ENCODE data around the gene PPCDC. TPM values are rescaled to one million over a fixed set of nuclear protein-coding genes. Genes with fewer than 3 reads are reported as not detected.
"Not testable (repeated sequence)": the region's sequence is repeated elsewhere in the genome, so short reads cannot be mapped to it uniquely, and the experiment has no call there.

Gene PPCDC
- total and polyA plus RNA-seq, 2 donors = 12.8 to 13.6 TPM

DNA sequence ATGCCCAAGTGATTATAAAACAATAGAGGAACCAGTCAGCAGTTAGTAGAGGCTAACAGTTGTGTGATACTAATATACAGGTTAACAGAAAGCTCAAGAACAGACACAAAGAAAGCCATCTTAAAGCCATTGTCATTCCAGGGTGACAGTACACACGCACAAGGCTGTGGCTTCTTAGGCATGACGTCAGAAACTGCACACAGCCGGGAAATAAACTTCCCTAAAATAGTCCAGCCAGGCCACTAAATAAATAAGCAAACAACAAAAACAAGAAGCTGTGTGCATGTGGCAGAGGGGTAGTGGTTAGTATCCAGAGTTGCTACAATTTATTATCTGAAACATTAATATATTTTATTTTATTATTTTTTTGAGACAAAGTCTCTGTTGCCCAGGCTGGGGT is 49.8 kb downstream of the PPCDC start:
- H3K27ac ChIP-seq (ENCODE audit: low read depth) = no peak overlapping the region
- no peak for DNase-seq (ENCODE audit: extremely low spot score)
- 79% methylated on average over 3 of the region's 3 CpGs for WGBS

GRCh38 chr15:75076277-75076676 is 52.9 kb downstream of the PPCDC start:
- Histone ChIP-seq H3K4me3 (ENCODE audit: low read depth, low read length) (no peak overlapping the region), H3K36me3 (ENCODE audit: insufficient read depth) (no peaks in the 10 kb centered on the region), H3K4me1 (ENCODE audit: insufficient read depth) (no peaks in the 10 kb centered on the region), H3K27ac (ENCODE audit: low read depth) (no peak overlapping the region)
- no peak for DNase-seq (ENCODE audit: extremely low spot score)
- whole genome bisulfite sequencing = 86% methylated on average over 2 of the region's 2 CpGs

More for the DNA sequence above, 49.8 kb downstream of the PPCDC start:
- no peaks in the 10 kb centered on the region for H3K4me1 ChIP-seq (ENCODE audit: insufficient read depth)
- no peaks in the 10 kb centered on the region for H3K36me3 ChIP-seq (ENCODE audit: insufficient read depth)
- H3K4me3 ChIP-seq (ENCODE audit: low read depth, low read length) = no peak overlapping the region

- 87% methylated on average over 4 of the region's 4 CpGs for WGBS
- not testable (repeated sequence) for H3K4me3 ChIP-seq (ENCODE audit: low read depth, low read length); H3K27ac ChIP-seq (ENCODE audit: low read depth); DNase-seq (ENCODE audit: extremely low spot score); H3K36me3 ChIP-seq (ENCODE audit: insufficient read depth); H3K4me1 ChIP-seq (ENCODE audit: insufficient read depth)
Measured at GRCh38 chr15:75077551-75077961, 54.2 kb downstream of the PPCDC start.

DNA sequence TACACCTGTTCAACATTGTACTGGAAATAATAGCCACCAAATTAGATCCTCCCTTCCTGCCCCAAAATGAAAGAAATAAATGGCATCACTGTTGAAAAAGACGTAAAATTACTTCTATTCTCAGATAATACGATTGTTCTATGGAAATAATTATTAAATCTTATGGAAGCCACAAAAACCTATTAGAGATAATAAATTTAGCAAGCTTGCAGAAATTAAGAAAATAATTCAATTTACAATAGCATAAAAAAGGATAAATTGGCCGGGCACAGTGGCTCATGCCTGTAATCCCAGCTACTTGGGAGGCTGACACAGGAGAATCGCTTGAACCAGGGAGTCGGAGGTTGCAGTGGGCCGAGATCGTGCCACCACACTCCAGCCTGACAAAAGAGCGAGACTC is 57.8 kb downstream of the PPCDC start:
- DNase-seq (ENCODE audit: extremely low spot score) = no peak
- Histone ChIP-seq H3K27ac (ENCODE audit: low read depth) (no peak overlapping the region), H3K36me3 (ENCODE audit: insufficient read depth) (no peaks in the 10 kb centered on the region), H3K4me1 (ENCODE audit: insufficient read depth) (no peaks in the 10 kb centered on the region), H3K4me3 (ENCODE audit: low read depth, low read length) (no peak overlapping the region)
- 93% methylated on average over 8 of the region's 8 CpGs for WGBS

DNA sequence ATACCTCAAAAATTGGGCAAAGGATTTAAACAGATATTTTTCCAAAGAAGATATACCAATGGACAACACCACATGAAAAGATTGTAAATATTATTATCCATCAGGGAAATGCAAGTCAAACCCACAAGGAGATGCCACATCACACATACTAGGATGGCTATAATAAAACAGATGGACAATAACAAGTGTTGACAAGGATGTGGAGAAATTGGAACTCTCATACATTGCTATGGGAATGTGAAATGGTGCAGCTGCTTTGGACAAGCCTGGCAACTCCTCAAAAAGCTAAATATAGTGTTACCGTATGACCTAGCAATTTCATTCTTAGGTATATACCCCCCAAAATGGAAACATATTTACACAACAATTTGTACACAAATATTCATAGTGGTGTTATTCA is 59.3 kb downstream of the PPCDC start:
- Histone ChIP-seq H3K4me3 (ENCODE audit: low read depth, low read length) (no peak overlapping the region), H3K36me3 (ENCODE audit: insufficient read depth) (no peaks in the 10 kb centered on the region), H3K4me1 (ENCODE audit: insufficient read depth) (no peaks in the 10 kb centered on the region), H3K27ac (ENCODE audit: low read depth) (no peak overlapping the region)
- DNase-seq (ENCODE audit: extremely low spot score) = no peak
- WGBS = 40% methylated on average over 1 of the region's 1 CpG

DNA sequence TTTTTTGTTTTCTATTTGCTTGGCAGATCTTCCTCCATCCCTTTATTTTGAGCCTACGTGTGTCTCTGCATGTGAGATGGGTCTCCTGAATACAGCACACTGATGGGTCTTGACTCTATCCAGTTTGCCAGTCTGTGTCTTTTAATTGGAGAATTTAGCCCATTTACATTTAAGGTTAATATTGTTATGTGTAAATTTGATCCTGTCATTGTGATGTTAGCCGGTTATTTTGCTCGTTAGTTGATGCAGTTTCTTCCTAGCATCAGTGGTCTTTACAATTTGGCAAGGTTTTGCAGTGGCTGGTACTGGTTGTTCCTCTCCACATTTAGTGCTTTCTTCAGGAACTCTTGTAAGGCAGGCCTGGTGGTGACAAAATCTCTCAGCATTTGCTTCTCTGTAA is 62.3 kb downstream of the PPCDC start:
- H3K27ac ChIP-seq (ENCODE audit: low read depth); H3K36me3 ChIP-seq (ENCODE audit: insufficient read depth); DNase-seq (ENCODE audit: extremely low spot score); H3K4me3 ChIP-seq (ENCODE audit: low read depth, low read length); H3K4me1 ChIP-seq (ENCODE audit: insufficient read depth): not testable (repeated sequence)
- WGBS = 94% methylated on average over 3 of the region's 3 CpGs

DNA sequence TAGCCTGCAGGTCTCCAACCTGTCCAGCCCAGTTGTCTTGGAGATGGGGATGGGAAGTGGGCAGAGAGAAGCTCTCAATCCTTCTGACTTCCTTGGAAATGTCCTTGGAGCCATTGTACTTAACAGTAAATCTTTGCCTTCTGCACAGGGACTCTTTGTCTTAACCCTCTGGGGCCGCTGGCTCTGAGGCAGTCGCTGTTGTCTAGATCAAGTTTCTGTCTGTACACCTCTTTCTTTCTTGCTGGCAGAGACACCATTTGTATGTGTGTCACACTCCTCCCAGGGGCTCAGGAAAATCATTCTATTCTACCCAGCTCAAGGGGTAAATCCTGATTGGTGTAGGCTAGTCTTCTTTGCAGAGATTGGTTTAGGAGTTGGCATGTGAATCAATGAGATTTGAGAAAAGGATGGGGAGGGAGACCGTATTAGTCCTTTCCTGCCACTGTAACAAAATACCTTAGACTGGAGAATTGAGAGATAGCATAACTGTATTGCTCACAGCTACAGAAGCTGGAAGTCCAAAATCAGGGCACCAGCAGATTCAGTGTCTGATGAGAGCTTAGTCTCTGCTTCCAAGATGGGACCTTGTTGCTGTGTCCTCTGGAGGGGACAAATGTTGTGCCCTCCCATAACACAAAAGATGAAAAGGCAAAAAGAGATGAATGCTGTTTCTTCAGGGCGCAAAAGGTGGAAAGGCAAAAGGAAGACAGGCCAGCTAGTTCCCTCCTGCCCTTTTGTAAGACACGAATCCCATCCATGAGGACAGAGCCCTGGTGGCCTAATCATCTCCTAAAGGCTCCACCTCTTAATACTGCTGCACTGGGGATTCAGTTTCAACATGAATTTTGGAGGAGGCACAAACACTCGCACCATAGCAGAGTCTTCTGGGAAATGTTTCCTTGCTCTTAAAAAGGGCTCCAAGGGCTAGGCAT is 66.3 kb downstream of the PPCDC start:
- WGBS = 82% methylated on average over 6 of the region's 6 CpGs
- Histone ChIP-seq H3K36me3 (ENCODE audit: insufficient read depth) (no peaks in the 10 kb centered on the region), H3K4me1 (ENCODE audit: insufficient read depth) (no peaks in the 10 kb centered on the region), H3K27ac (ENCODE audit: low read depth) (no peak overlapping the region), H3K4me3 (ENCODE audit: low read depth, low read length) (no peak overlapping the region)
- DNase-seq (ENCODE audit: extremely low spot score) = no peak

GRCh38 chr15:75090388-75090734 is 67.0 kb downstream of the PPCDC start:
- no peaks in the 10 kb centered on the region for H3K36me3 ChIP-seq (ENCODE audit: insufficient read depth)
- no peak for DNase-seq (ENCODE audit: extremely low spot score)
- no peak overlapping the region for H3K4me3 ChIP-seq (ENCODE audit: low read depth, low read length)
- H3K4me1 ChIP-seq (ENCODE audit: insufficient read depth) = no peaks in the 10 kb centered on the region
- H3K27ac ChIP-seq (ENCODE audit: low read depth) = no peak overlapping the region
- WGBS = 67% methylated on average over 7 of the region's 7 CpGs

GRCh38 chr15:75091814-75092213 is 68.4 kb downstream of the PPCDC start:
- H3K4me1 ChIP-seq (ENCODE audit: insufficient read depth) = no peaks in the 10 kb centered on the region
- H3K36me3 ChIP-seq (ENCODE audit: insufficient read depth) = no peaks in the 10 kb centered on the region
- H3K27ac ChIP-seq (ENCODE audit: low read depth) = no peak overlapping the region
- H3K4me3 ChIP-seq (ENCODE audit: low read depth, low read length) = no peak overlapping the region
- DNase-seq (ENCODE audit: extremely low spot score) = no peak

DNA sequence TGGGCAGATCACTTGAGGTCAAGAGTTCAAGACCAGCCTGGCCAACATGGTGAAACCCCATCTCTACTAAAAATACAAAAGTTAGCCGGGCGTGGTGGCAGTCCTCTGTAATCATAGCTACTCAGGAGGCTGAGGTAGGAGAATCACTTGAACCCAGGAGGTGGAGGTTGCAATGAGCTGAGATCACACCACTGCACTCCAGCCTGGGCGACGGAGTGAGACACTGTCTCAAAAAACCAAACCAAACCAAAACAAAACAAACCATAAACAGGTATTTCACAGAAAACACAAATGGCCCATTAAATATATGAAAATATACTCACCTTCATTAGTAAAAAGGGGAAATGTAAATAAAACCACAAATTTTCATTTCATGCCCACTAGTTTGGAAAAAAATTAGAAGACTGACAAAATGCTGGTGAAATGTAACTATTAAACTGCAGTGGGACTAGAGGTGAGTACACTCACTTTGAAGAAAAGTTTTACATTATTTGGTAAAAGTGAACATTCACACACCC is 71.6 kb downstream of the PPCDC start:
- 96% methylated on average over 4 of the region's 4 CpGs for WGBS
- DNase-seq (ENCODE audit: extremely low spot score); H3K4me3 ChIP-seq (ENCODE audit: low read depth, low read length); H3K36me3 ChIP-seq (ENCODE audit: insufficient read depth); H3K27ac ChIP-seq (ENCODE audit: low read depth); H3K4me1 ChIP-seq (ENCODE audit: insufficient read depth): not testable (repeated sequence)

- H3K36me3 ChIP-seq (ENCODE audit: insufficient read depth) = no peaks in the 10 kb centered on the region
- WGBS = 72% methylated on average over 4 of the region's 4 CpGs
- H3K4me1 ChIP-seq (ENCODE audit: insufficient read depth) = no peaks in the 10 kb centered on the region
- H3K4me3 ChIP-seq (ENCODE audit: low read depth, low read length) = no peak overlapping the region
- H3K27ac ChIP-seq (ENCODE audit: low read depth) = no peak overlapping the region
- DNase-seq (ENCODE audit: extremely low spot score) = no peak
Measured at GRCh38 chr15:75095594-75095993, 72.2 kb downstream of the PPCDC start.

- no peaks in the 10 kb centered on the region for H3K4me1 ChIP-seq (ENCODE audit: insufficient read depth)
- H3K36me3 ChIP-seq (ENCODE audit: insufficient read depth) = no peaks in the 10 kb centered on the region
- H3K27ac ChIP-seq (ENCODE audit: low read depth) = no peak overlapping the region
- DNase-seq (ENCODE audit: extremely low spot score) = no peak
- H3K4me3 ChIP-seq (ENCODE audit: low read depth, low read length) = no peak overlapping the region
- 83% methylated on average over 7 of the region's 7 CpGs for WGBS
Measured at GRCh38 chr15:75097939-75098338, 74.5 kb downstream of the PPCDC start.

GRCh38 chr15:75098404-75098803 is 75.0 kb downstream of the PPCDC start:
- H3K4me3 ChIP-seq (ENCODE audit: low read depth, low read length) = no peak overlapping the region
- H3K27ac ChIP-seq (ENCODE audit: low read depth) = no peak overlapping the region
- no peaks in the 10 kb centered on the region for H3K4me1 ChIP-seq (ENCODE audit: insufficient read depth)
- WGBS = 91% methylated on average over 4 of the region's 4 CpGs
- DNase-seq (ENCODE audit: extremely low spot score) = no peak
- H3K36me3 ChIP-seq (ENCODE audit: insufficient read depth) = no peaks in the 10 kb centered on the region

All from urinary bladder (tissue), 4 donors.